HepG2 (cell line): ENCODE data around the gene RPS6KC1. TPM values are rescaled to one million over a fixed set of nuclear protein-coding genes. Genes with fewer than 3 reads are reported as not detected.

Experiments used
- ATAC-seq: fragments of 200-7000 bp; cut with Tn5 transposase; 3 replicates; pipeline ENCODE4 v1.9.1; 2020; ENCODE audit warnings: mild to moderate bottlenecking, moderate library complexity
- BruUV-seq: library from RNA; stranded (reverse); fragments of 400-500 nt; replicated peaks from 2 replicates; lab custom pipeline; 2021; lab: Mats Ljungman, UMichigan
- CTCF ChIA-PET: fragments of 300-600 bp; formaldehyde crosslinking; extraction: SDS; loops from one replicate; lab custom pipeline; 2021; ENCODE audit warnings: low total read pairs, inconsistent platforms, low intra/inter-chr PET ratio; lab: Yijun Ruan, JAX
- POLR2A ChIA-PET: fragments of 350-600 bp; sonication (Branson Sonifier 250); formaldehyde crosslinking; loops from one replicate; lab custom pipeline; 2020; ENCODE audit warnings: antibody characterized with exemption, inconsistent platforms; lab: Yijun Ruan, JAX
- DNase-seq: peaks from one replicate; pipeline ENCODE4 v3.0.0-alpha.2; 2015; ENCODE audit warnings: low spot score
- FAIRE-seq: peaks from 3 replicates; lab custom pipeline; 2011; peaks lifted over from hg19 to GRCh38; lab: Jason Lieb, UNC
- H2AFZ ChIP-seq: one replicate; pipeline ENCODE4 v1.6.1; 2011; ENCODE audit warnings: low read length, inconsistent platforms
- H3K27ac ChIP-seq: fragments of 300-600 bp; 3 replicates; pipeline ENCODE4 v1.8.0; 2011; ENCODE audit warnings: mixed run types, mild to moderate bottlenecking, mixed read lengths, low read length, inconsistent platforms; ENCODE audit not compliant: insufficient read depth; ENCODE audit errors: extremely low read length
- H3K27me3 ChIP-seq, 2 experiments: fragments of 200-600 bp in 1 of 2; 2 replicates in 1 of 2; 3 replicates in 1 of 2; pipeline versions ENCODE4 v1.6.0 to v1.8.0; 2011; ENCODE audit warnings: low read length in 2 of 2, mild to moderate bottlenecking in 2 of 2, moderate library complexity in 2 of 2, inconsistent platforms in 1 of 2; ENCODE audit not compliant: insufficient read depth in 2 of 2, control insufficient read depth in 1 of 2
- H3K36me3 ChIP-seq, 2 experiments: fragments of 200-600 bp in 1 of 2; replicated peaks in 1 of 2; 2 replicates in 1 of 2; 3 replicates in 1 of 2; pipeline versions ENCODE4 v1.5.1 to v1.8.0; 2011; ENCODE audit warnings: low read length in 2 of 2, inconsistent platforms in 1 of 2; ENCODE audit not compliant: insufficient read depth in 2 of 2, control insufficient read depth in 1 of 2
- H3K4me1 ChIP-seq: 2 replicates; pipeline ENCODE4 v1.5.1; 2012; ENCODE audit warnings: low read length, inconsistent platforms; ENCODE audit not compliant: insufficient read depth
- H3K4me2 ChIP-seq: 2 replicates; pipeline ENCODE4 v1.6.0; 2011; ENCODE audit warnings: low read depth, low read length, inconsistent platforms
- H3K4me3 ChIP-seq, 3 experiments: fragments of 200-600 bp in 1 of 3; sonication (generic), shearing (Covaris generic) in 1 of 3; replicated peaks in 1 of 3; 2 replicates each; pipeline ENCODE4 v1.5.1; 2011 to 2016; ENCODE audit warnings: low read length in 3 of 3, inconsistent platforms in 2 of 3, low read depth in 2 of 3, mild to moderate bottlenecking in 2 of 3, control low read depth in 1 of 3, mixed read lengths in 1 of 3; ENCODE audit not compliant: insufficient read depth in 1 of 3
- H3K79me2 ChIP-seq: one replicate; pipeline ENCODE4 v1.6.1; 2011; ENCODE audit warnings: low read length, inconsistent platforms; ENCODE audit not compliant: insufficient read depth
- H3K9ac ChIP-seq: 2 replicates; pipeline ENCODE4 v1.6.0; 2011; ENCODE audit warnings: mild to moderate bottlenecking, low read depth, low read length, inconsistent platforms; ENCODE audit not compliant: insufficient read depth
- H3K9me3 ChIP-seq: 2 replicates; pipeline ENCODE4 v1.5.1; 2012; ENCODE audit warnings: mild to moderate bottlenecking, low read length
- H4K20me1 ChIP-seq: 2 replicates; pipeline ENCODE4 v1.6.0; 2011; ENCODE audit warnings: inconsistent platforms, mild to moderate bottlenecking, low read length, moderate library complexity; ENCODE audit not compliant: insufficient read depth
- MEIS1 ChIP-seq: sonication (generic); formaldehyde crosslinking; IDR thresholded peaks from 2 replicates; pipeline ENCODE4 v1.9.0; 2021; ENCODE audit warnings: mild to moderate bottlenecking, missing genetic modification reagents, moderate library complexity, borderline replicate concordance
- SOX13 ChIP-seq, 3 experiments: fragments of 450-650 bp in 1 of 3; sonication (generic) in 1 of 3; formaldehyde crosslinking in 1 of 3; IDR thresholded peaks in 2 of 3; conservative IDR thresholded peaks in 1 of 3; 2 replicates each; pipeline versions ENCODE4 v1.5.0 to v1.6.1; 2016 to 2020; ENCODE audit warnings: antibody characterized with exemption in 1 of 3, mild to moderate bottlenecking in 1 of 3, missing compliant biosample characterization in 1 of 3, missing genetic modification reagents in 1 of 3, moderate library complexity in 1 of 3
- TEAD3 ChIP-seq: optimal IDR thresholded peaks from 2 replicates; pipeline ENCODE3; 2016; ENCODE audit warnings: borderline replicate concordance
- TOPORS ChIP-seq: sonication (generic); formaldehyde crosslinking; IDR thresholded peaks from 2 replicates; pipeline ENCODE4 v1.8.0; 2023; ENCODE audit warnings: mild to moderate bottlenecking, missing genetic modification reagents
- ZNF670 ChIP-seq: sonication (generic); formaldehyde crosslinking; IDR thresholded peaks from 2 replicates; pipeline ENCODE4 v1.8.0; 2022; ENCODE audit warnings: mild to moderate bottlenecking, missing genetic modification reagents, borderline replicate concordance
- ZNF740 ChIP-seq: sonication (generic); formaldehyde crosslinking; IDR thresholded peaks from 2 replicates; pipeline ENCODE4 v1.4.0; 2020; ENCODE audit warnings: missing genetic modification reagents
- WGBS: methylation state at CpG from one replicate; pipeline ENCODE4 v1.1.6; 2017; ENCODE audit warnings: low lambda C conversion rate; 5-methylcytosine and 5-hydroxymethylcytosine counted together
- in situ Hi-C: cut with HindIII; loops from 2 replicates; pipeline ENCODE4 v1.10.0; 2017; ENCODE audit warnings: low pct_unique_long_range_greater_than_20kb; ENCODE audit not compliant: extremely low pct_ligation_motif_present
- intact Hi-C: fragments of 100-400 bp; cut with micrococcal nuclease; formaldehyde crosslinking; loops from one replicate; pipeline ENCODE4 v1.10.0; 2022; ENCODE audit not compliant: unreplicated experiment
- polyA plus RNA-seq, 8 experiments: library from polyadenylated mRNA; depleted of rRNA in 3 of 8; stranded (reverse) in 7 of 8; unstranded in 1 of 8; fragments of >200 nt; fragmentation: Illumina TruSeq in 4 of 8; extraction: Trizol in 4 of 8; gene quantifications; 2 replicates each; pipeline versions ENCODE4 v1.2.1 to v1.2.3, GENCODE V29; 2011 to 2016; ENCODE audit warnings: low read depth in 4 of 8, missing spikeins in 1 of 8, mixed read lengths in 1 of 8; ENCODE audit not compliant: insufficient read depth in 1 of 8
- total RNA-seq, 5 experiments: library from RNA; depleted of rRNA; stranded (reverse); fragments of >200 nt; fragmentation: Illumina TruSeq; extraction: Trizol; gene quantifications; 2 replicates each; pipeline ENCODE4 v1.2.3, GENCODE V29; 2016; ENCODE audit warnings: low read depth in 1 of 5

Gene RPS6KC1
- total and polyA plus RNA-seq, 2 of the 13 experiments (the other 11 are each of a cell fraction or from before 2014, with no cell fraction given) = 11.0 to 25.2 TPM

- POLR2A ChIA-PET = no interaction called here
- no TSS peak for BruUV-seq
- Histone ChIP-seq H4K20me1 (no peaks in the 10 kb centered on the region), H2AFZ (no peak overlapping the region), H3K9me3 (no peaks in the 10 kb centered on the region), H3K9ac (no peak overlapping the region), H3K79me2 (no peaks in the 10 kb centered on the region), H3K27ac (no peak overlapping the region), H3K4me1 (0 out of 2 replicates have a peak, but pooled peaks cover 7% of the 10 kb centered on the region), H3K4me2 (no peak overlapping the region), H3K27me3 (no peaks in the 10 kb centered on the region), H3K36me3 (no peaks in the 10 kb centered on the region), H3K4me3 (no peak overlapping the region)
- CTCF ChIA-PET = no interaction called here
- no peak for ATAC-seq
- 36% methylated on average over 6 of the region's 6 CpGs for WGBS
- FAIRE-seq = no peak
- in situ Hi-C loops = no loop called here
- no peak for DNase-seq
- TF ChIP-seq ZNF740 (CRISPR knock-in tag) = no peak
- TF ChIP-seq MEIS1 (CRISPR knock-in tag) = no peak
- TF ChIP-seq SOX13 (IDR thresholded peaks at IDR 0.05) = no peak
- no peak for TF ChIP-seq SOX13 (CRISPR knock-in tag; conservative IDR thresholded peaks at IDR 0.05 in 1 of 2, IDR thresholded peaks at IDR 0.05 in 1 of 2)
- no peak for TF ChIP-seq TOPORS (CRISPR knock-in tag)
- no peak for TF ChIP-seq TEAD3 (CRISPR knock-in tag)
- no peak for TF ChIP-seq ZNF670 (CRISPR knock-in tag)
- intact Hi-C loops = no loop called here
Measured at GRCh38 chr1:213320191-213320870, 269.3 kb downstream of the RPS6KC1 start.

Other genes starting within 250 kb of the RPS6KC1 start
- gene SPATA45, start 203.6 kb upstream of the RPS6KC1 start, total RNA-seq (2016; rRNA removed; fragmentation: Illumina TruSeq; extraction: Trizol) = 0.64 and 0.86 TPM in 2 replicates
- 0.17 TPM in 1 of 2 replicates, not detected in the other for gene SPATA45, start 203.6 kb upstream of the RPS6KC1 start, polyA plus RNA-seq (2011; rRNA removed)
- 18.6 and 39.8 TPM in 2 replicates for gene FLVCR1, start 193.0 kb upstream of the RPS6KC1 start, total RNA-seq (2016; rRNA removed; fragmentation: Illumina TruSeq; extraction: Trizol)
- 14.8 and 16.0 TPM in 2 replicates for gene FLVCR1, start 193.0 kb upstream of the RPS6KC1 start, polyA plus RNA-seq (2011; rRNA removed)
- gene VASH2, start 100.7 kb upstream of the RPS6KC1 start, total RNA-seq (2016; rRNA removed; fragmentation: Illumina TruSeq; extraction: Trizol) = 0.74 and 1.00 TPM in 2 replicates
- 0.44 and 0.60 TPM in 2 replicates for gene VASH2, start 100.7 kb upstream of the RPS6KC1 start, polyA plus RNA-seq (2011; rRNA removed)
- 23.5 and 25.4 TPM in 2 replicates for gene ANGEL2, start 35.4 kb upstream of the RPS6KC1 start, total RNA-seq (2016; rRNA removed; fragmentation: Illumina TruSeq; extraction: Trizol)
- 11.8 and 12.3 TPM in 2 replicates for gene ANGEL2, start 35.4 kb upstream of the RPS6KC1 start, polyA plus RNA-seq (2011; rRNA removed)